ENCODE results near the gene PSMB1. TPM values are rescaled to one million over a fixed set of nuclear protein-coding genes. Genes with fewer than 3 reads are reported as not detected.

The PSMB1 gene
- total RNA-seq, 1 donor from 2014 or later, result 117 TPM

DNA sequence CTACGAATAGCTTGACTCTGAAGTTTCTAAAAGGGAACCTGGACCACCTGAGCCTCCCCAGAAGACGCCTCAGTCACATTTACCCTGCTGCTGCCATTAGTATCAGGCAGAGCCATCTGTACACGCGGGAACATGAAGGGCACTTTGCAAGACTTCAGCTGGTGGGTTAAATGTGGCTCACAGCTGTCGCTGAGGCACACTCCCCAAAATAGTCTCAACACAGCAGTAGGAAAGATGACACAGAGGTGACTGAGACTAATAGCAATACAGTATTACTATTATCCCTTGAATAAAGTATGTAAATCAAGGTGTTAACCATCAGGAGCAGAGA lies 29.0 kb downstream of the PSMB1 start:
- intact Hi-C loops (cut with DNase I), result no loop called here
- ATAC-seq (no peak), DNase-seq (no peak)
- no peak for TF ChIP-seq CTCF (IDR thresholded peaks at IDR 0.05)
- no peak overlapping the region for H3K4me3 ChIP-seq
- H3K27me3 ChIP-seq (ENCODE audit: low read depth), result no peaks in the 10 kb centered on the region
- no peaks in the 10 kb centered on the region for H3K36me3 ChIP-seq
- peaks cover 16% of the 10 kb centered on the region for H3K4me1 ChIP-seq
- no peaks in the 10 kb centered on the region for H3K9me3 ChIP-seq
- no peak overlapping the region for H3K27ac ChIP-seq

- ATAC-seq, result no peak
- no peaks in the 10 kb centered on the region for H3K36me3 ChIP-seq
- no peak for TF ChIP-seq CTCF (IDR thresholded peaks at IDR 0.05)
- DNase-seq, result no peak
- intact Hi-C loops (cut with DNase I), result no loop called here
- H3K4me1 ChIP-seq, result peaks cover 16% of the 10 kb centered on the region
- H3K9me3 ChIP-seq, result no peaks in the 10 kb centered on the region
- H3K27me3 ChIP-seq (ENCODE audit: low read depth), result no peaks in the 10 kb centered on the region
- H3K4me3 ChIP-seq, result no peak overlapping the region
- H3K27ac ChIP-seq, result peak overlapping the region; percentile 44
These were observed 29.6 kb downstream of the PSMB1 start for GRCh38 chr6:170523256-170524171.

DNA sequence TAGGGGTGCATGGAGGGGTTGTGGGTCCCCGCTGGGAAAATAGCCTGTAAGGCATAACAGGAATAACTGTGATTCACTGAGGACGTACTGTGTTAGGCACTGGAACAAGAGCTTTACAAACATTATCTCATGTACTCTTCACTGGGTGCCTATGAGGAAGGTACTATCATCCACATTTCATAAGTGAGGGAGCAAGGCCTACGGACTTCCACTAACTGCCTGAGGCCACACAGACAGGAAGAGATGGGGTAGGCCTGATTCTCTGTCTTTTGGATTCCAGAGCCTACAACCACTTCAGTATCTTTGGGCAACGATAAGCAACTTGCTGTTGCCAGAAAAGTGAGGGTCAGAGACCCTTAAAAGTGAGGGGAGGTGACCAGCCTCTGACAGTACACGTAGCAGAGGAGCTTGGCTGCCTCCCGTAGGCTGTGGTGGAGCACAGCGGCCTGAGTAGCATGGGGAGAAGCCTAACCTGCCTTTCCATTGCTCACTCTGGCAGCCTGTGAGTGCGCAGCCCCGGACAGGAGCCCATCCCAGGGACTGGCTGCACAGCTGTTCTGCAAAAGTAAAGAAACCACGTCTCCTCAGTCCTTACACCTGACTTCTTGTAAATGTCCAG lies 30.4 kb downstream of the PSMB1 start:
- DNase-seq (no peak), ATAC-seq (no peak)
- Histone ChIP-seq H3K27me3 (ENCODE audit: low read depth) (no peaks in the 10 kb centered on the region), H3K9me3 (no peaks in the 10 kb centered on the region), H3K4me1 (peaks cover 16% of the 10 kb centered on the region), H3K36me3 (no peaks in the 10 kb centered on the region), H3K4me3 (no peak overlapping the region), H3K27ac (peak overlapping the region; percentile 44)
- intact Hi-C loops (cut with DNase I), result no loop called here
- TF ChIP-seq CTCF (IDR thresholded peaks at IDR 0.05), result no peak

GRCh38 chr6:170516783-170517616 lies 36.1 kb downstream of the PSMB1 start:
- no peaks in the 10 kb centered on the region for H3K9me3 ChIP-seq
- H3K27ac ChIP-seq, result no peak overlapping the region
- H3K4me3 ChIP-seq, result no peak overlapping the region
- ATAC-seq (peak; percentile 80 to 86), DNase-seq (peak; percentile 59)
- peaks cover 5% of the 10 kb centered on the region for H3K4me1 ChIP-seq
- no peaks in the 10 kb centered on the region for H3K36me3 ChIP-seq
- H3K27me3 ChIP-seq (ENCODE audit: low read depth), result no peaks in the 10 kb centered on the region
- intact Hi-C loops (cut with DNase I), result no loop called here
- peak; percentile 85 for TF ChIP-seq CTCF (IDR thresholded peaks at IDR 0.05)

DNA sequence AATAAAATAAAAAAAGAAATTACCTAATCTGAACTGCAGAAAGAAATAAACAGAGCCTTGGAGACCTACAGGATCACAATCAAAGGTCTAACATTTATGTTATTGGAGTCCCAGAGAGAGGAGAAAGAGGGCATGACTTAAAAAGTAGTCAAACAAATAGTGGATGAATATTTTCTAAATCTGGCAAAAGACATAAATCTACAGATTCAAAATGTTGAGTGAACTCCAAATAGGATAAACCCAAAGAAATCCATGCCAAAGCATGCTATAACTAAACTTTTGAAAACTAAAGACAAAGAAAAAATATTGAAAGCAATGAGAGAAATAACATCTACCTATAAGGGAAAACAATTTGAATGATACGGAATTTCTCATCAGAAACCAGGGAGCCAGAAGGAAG lies 38.2 kb downstream of the PSMB1 start:
- ATAC-seq (no peak), DNase-seq (no peak)
- H3K27me3 ChIP-seq (ENCODE audit: low read depth), result no peaks in the 10 kb centered on the region
- peaks cover 5% of the 10 kb centered on the region for H3K4me1 ChIP-seq
- H3K9me3 ChIP-seq, result no peaks in the 10 kb centered on the region
- no peak for TF ChIP-seq CTCF (IDR thresholded peaks at IDR 0.05)
- no peak overlapping the region for H3K27ac ChIP-seq
- H3K4me3 ChIP-seq, result no peak overlapping the region
- intact Hi-C loops (cut with DNase I), result no loop called here
- no peaks in the 10 kb centered on the region for H3K36me3 ChIP-seq
